IMR-90 (cell line): ENCODE measurements around the gene OSBPL1A. TPM values are rescaled to one million over a fixed set of nuclear protein-coding genes. Genes with fewer than 3 reads are reported as not detected.

Experiments
- ATAC-seq: fragments of 200-7000 bp; cut with Tn5 transposase; 2 replicates; pipeline ENCODE4 v1.9.1; 2020; ENCODE audit warnings: low read depth, mild to moderate bottlenecking, moderate library complexity
- BruUV-seq: library from RNA; stranded (reverse); fragments of 400-500 nt; replicated peaks from 2 replicates; lab custom pipeline; 2021; lab: Mats Ljungman, UMichigan
- CTCF ChIA-PET: fragments of 300-600 bp; formaldehyde crosslinking; extraction: SDS; loops from one replicate; lab custom pipeline; 2021; ENCODE audit warnings: antibody characterized with exemption; lab: Yijun Ruan, JAX
- POLR2A ChIA-PET: fragments of 300-600 bp; sonication (Branson Sonifier 250); formaldehyde crosslinking; loops from one replicate; lab custom pipeline; 2022; ENCODE audit warnings: antibody characterized with exemption; ENCODE audit not compliant: unreplicated experiment; lab: Charles Lee
- DNase-seq: peaks from one replicate; pipeline ENCODE4 v3.0.0; 2013
- H2AFZ ChIP-seq: replicated peaks from 2 replicates; pipeline ENCODE3; 2013; ENCODE audit warnings: low read length, mild to moderate bottlenecking; ENCODE audit not compliant: poor library complexity
- H2AK5ac ChIP-seq: 2 replicates; pipeline ENCODE4 v1.6.1; 2013; ENCODE audit warnings: low read depth, low read length, inconsistent platforms
- H2AK9ac ChIP-seq: replicated peaks from 2 replicates; pipeline ENCODE3; 2013; ENCODE audit warnings: mild to moderate bottlenecking, low read depth, low read length, moderate library complexity; ENCODE audit not compliant: poor library complexity
- H2BK120ac ChIP-seq: 2 replicates; pipeline ENCODE4 v1.6.1; 2013; ENCODE audit warnings: low read depth, low read length, inconsistent platforms
- H2BK15ac ChIP-seq: 3 replicates; pipeline ENCODE4 v1.6.1; 2013; ENCODE audit warnings: low read depth, low read length, inconsistent platforms
- H2BK20ac ChIP-seq: 2 replicates; pipeline ENCODE4 v1.6.1; 2013; ENCODE audit warnings: low read depth, mild to moderate bottlenecking, inconsistent platforms, low read length, moderate library complexity
- H2BK5ac ChIP-seq: 2 replicates; pipeline ENCODE4 v1.6.1; 2013; ENCODE audit warnings: mild to moderate bottlenecking, low read depth, low read length, inconsistent platforms; ENCODE audit not compliant: poor library complexity, severe bottlenecking
- H3K14ac ChIP-seq: replicated peaks from 2 replicates; pipeline ENCODE4 v1.6.1; 2013; ENCODE audit warnings: low read depth, low read length, inconsistent platforms
- H3K18ac ChIP-seq: 2 replicates; pipeline ENCODE4 v1.6.1; 2013; ENCODE audit warnings: low read depth, low read length, control low read depth
- H3K23ac ChIP-seq: 2 replicates; pipeline ENCODE4 v1.6.1; 2013; ENCODE audit warnings: low read depth, low read length, inconsistent platforms
- H3K27ac ChIP-seq: 2 replicates; pipeline ENCODE4 v1.5.1; 2013; ENCODE audit warnings: mild to moderate bottlenecking, control low read depth, low read length; ENCODE audit not compliant: insufficient read depth
- H3K27me3 ChIP-seq: 2 replicates; pipeline ENCODE4 v1.6.1; 2013; ENCODE audit warnings: low read length; ENCODE audit not compliant: control insufficient read depth, insufficient read depth
- H3K36me3 ChIP-seq: 2 replicates; pipeline ENCODE4 v1.6.1; 2013; ENCODE audit warnings: low read length, mixed read lengths; ENCODE audit not compliant: control insufficient read depth, insufficient read depth
- H3K4ac ChIP-seq: 2 replicates; pipeline ENCODE4 v1.6.1; 2013; ENCODE audit warnings: low read depth, low read length, inconsistent platforms
- H3K4me1 ChIP-seq: 2 replicates; pipeline ENCODE4 v1.6.1; 2013; ENCODE audit warnings: low read length, mixed read lengths; ENCODE audit not compliant: control insufficient read depth, insufficient read depth
- H3K4me2 ChIP-seq: 2 replicates; pipeline ENCODE4 v1.6.1; 2013; ENCODE audit warnings: low read depth, mild to moderate bottlenecking, control low read depth, low read length, moderate library complexity
- H3K4me3 ChIP-seq: 2 replicates; pipeline ENCODE4 v1.5.1; 2013; ENCODE audit warnings: low read depth, mild to moderate bottlenecking, control low read depth, low read length, moderate library complexity; ENCODE audit not compliant: insufficient read depth
- H3K56ac ChIP-seq: 2 replicates; pipeline ENCODE4 v1.6.1; 2013; ENCODE audit warnings: low read length, inconsistent platforms; ENCODE audit not compliant: insufficient read depth; ENCODE audit errors: extremely low read depth
- H3K79me1 ChIP-seq, 2 experiments: 2 replicates each; pipeline ENCODE4 v1.6.1; 2013; ENCODE audit warnings: low read length in 2 of 2, inconsistent platforms in 1 of 2, low read depth in 1 of 2
- H3K9ac ChIP-seq: 2 replicates; pipeline ENCODE4 v1.6.1; 2013; ENCODE audit warnings: low read depth, low read length, control low read depth
- H3K9me1 ChIP-seq: 2 replicates; pipeline ENCODE4 v1.6.1; 2013; ENCODE audit warnings: low read length, inconsistent platforms; ENCODE audit not compliant: insufficient read depth
- H3K9me3 ChIP-seq: 2 replicates; pipeline ENCODE4 v1.6.1; 2013; ENCODE audit warnings: low read length; ENCODE audit not compliant: control insufficient read depth, insufficient read depth
- H4K20me1 ChIP-seq: 2 replicates; pipeline ENCODE4 v1.6.1; 2013; ENCODE audit warnings: low read length, inconsistent platforms; ENCODE audit not compliant: insufficient read depth
- H4K5ac ChIP-seq: 2 replicates; pipeline ENCODE4 v1.6.1; 2013; ENCODE audit warnings: mild to moderate bottlenecking, low read depth, low read length, control low read depth
- H4K8ac ChIP-seq, 2 experiments: 2 replicates each; pipeline ENCODE4 v1.6.1; 2013; ENCODE audit warnings: low read depth in 2 of 2, low read length in 2 of 2, control low read depth in 1 of 2, inconsistent platforms in 1 of 2
- H4K91ac ChIP-seq: 2 replicates; pipeline ENCODE4 v1.6.1; 2013; ENCODE audit warnings: low read depth, low read length, inconsistent platforms; ENCODE audit not compliant: insufficient read depth
- BHLHE40 ChIP-seq: fragments of 150-350 bp; IDR thresholded peaks from 2 replicates; pipeline ENCODE4 v1.6.1; 2016; ENCODE audit warnings: mild to moderate bottlenecking, low read depth, low read length
- CEBPB ChIP-seq: IDR thresholded peaks from 2 replicates; pipeline ENCODE4 v1.6.1; 2012; ENCODE audit warnings: low read depth, low read length, improper control_type of control experiment
- CHD1 ChIP-seq: IDR thresholded peaks from 2 replicates; pipeline ENCODE4 v1.6.1; 2012; ENCODE audit warnings: low read depth, low read length, improper control_type of control experiment
- CTCF ChIP-seq: conservative IDR thresholded peaks from 2 replicates; pipeline ENCODE4 v1.5.1; 2012; ENCODE audit warnings: mild to moderate bottlenecking, low read depth, low read length, improper control_type of control experiment
- ELK1 ChIP-seq: fragments of 150-350 bp; IDR thresholded peaks from 2 replicates; pipeline ENCODE4 v1.6.1; 2016; ENCODE audit warnings: low read depth, mild to moderate bottlenecking, low read length, moderate library complexity, borderline replicate concordance
- FOS ChIP-seq: fragments of 150-350 bp; IDR thresholded peaks from 2 replicates; pipeline ENCODE4 v1.6.1; 2016; ENCODE audit warnings: low read depth, low read length
- MAFK ChIP-seq: IDR thresholded peaks from 2 replicates; pipeline ENCODE4 v1.6.1; 2012; ENCODE audit warnings: low read depth, low read length, improper control_type of control experiment
- MAZ ChIP-seq: IDR thresholded peaks from 2 replicates; pipeline ENCODE4 v1.6.1; 2012; ENCODE audit warnings: low read depth, mild to moderate bottlenecking, low read length, improper control_type of control experiment, moderate library complexity, borderline replicate concordance
- MXI1 ChIP-seq: IDR thresholded peaks from 2 replicates; pipeline ENCODE4 v1.6.1; 2012; ENCODE audit warnings: low read depth, mild to moderate bottlenecking, low read length, moderate library complexity, borderline replicate concordance
- NFE2L2 ChIP-seq: fragments of 150-350 bp; IDR thresholded peaks from 2 replicates; pipeline ENCODE4 v1.6.1; 2016; ENCODE audit warnings: low read depth, mild to moderate bottlenecking, low read length
- POLR2A ChIP-seq: IDR thresholded peaks from 2 replicates; pipeline ENCODE4 v1.6.1; 2012; ENCODE audit warnings: mild to moderate bottlenecking, low read depth, low read length
- RAD21 ChIP-seq: IDR thresholded peaks from 2 replicates; pipeline ENCODE4 v1.6.1; 2012; ENCODE audit warnings: low read length, improper control_type of control experiment
- RCOR1 ChIP-seq: IDR thresholded peaks from 2 replicates; pipeline ENCODE4 v1.6.1; 2012; ENCODE audit warnings: mild to moderate bottlenecking, low read length, improper control_type of control experiment; ENCODE audit not compliant: insufficient replicate concordance
- RFX5 ChIP-seq: IDR thresholded peaks from 2 replicates; pipeline ENCODE4 v1.8.0; 2012; ENCODE audit warnings: low read depth, mild to moderate bottlenecking, low read length, moderate library complexity
- SMC3 ChIP-seq: fragments of 150-350 bp; IDR thresholded peaks from 2 replicates; pipeline ENCODE4 v1.6.1; 2016; ENCODE audit warnings: low read depth, mild to moderate bottlenecking, antibody characterized with exemption, low read length, moderate library complexity
- USF2 ChIP-seq: fragments of 150-350 bp; IDR thresholded peaks from 2 replicates; pipeline ENCODE4 v1.6.1; 2017; ENCODE audit warnings: mild to moderate bottlenecking, antibody characterized with exemption, low read length, low read depth
- WGBS, 2 experiments: methylation state at CpG; one replicate each; pipeline versions ENCODE4 v1.1.5 to v1.1.7; 2013; ENCODE audit warnings: missing lambda C conversion rate in 2 of 2; ENCODE audit not compliant: insufficient read length in 1 of 2; ENCODE audit errors: extremely low coverage in 2 of 2; 5-methylcytosine and 5-hydroxymethylcytosine counted together
- dilution Hi-C: fragments of 300-500 bp; cut with HindIII; formaldehyde crosslinking; loops from one replicate; pipeline ENCODE4 v1.14.3; 2018; ENCODE audit warnings: low sequenced_read_pairs; ENCODE audit not compliant: unreplicated experiment
- in situ Hi-C: fragments of 300-500 bp; cut with MboI; formaldehyde crosslinking; loops from 3 replicates; pipeline ENCODE4 v1.14.3; 2019; ENCODE audit warnings: low sequenced_read_pairs, inconsistent platforms, mixed read lengths
- intact Hi-C: fragments of 100-400 bp; cut with micrococcal nuclease; formaldehyde crosslinking; loops from 2 replicates; pipeline ENCODE4 v1.10.0; 2022
- polyA plus RNA-seq, 3 experiments: library from polyadenylated mRNA; depleted of rRNA; stranded (reverse); fragments of >200 nt; gene quantifications; 2 replicates each; pipeline ENCODE4 v1.2.3, GENCODE V29; 2012; ENCODE audit warnings: low replicate concordance in 1 of 3
- total RNA-seq: library from RNA; depleted of rRNA; stranded (reverse); fragments of >200 nt; gene quantifications from 2 replicates; pipeline ENCODE4 v1.2.3, GENCODE V29; 2012

Gene OSBPL1A
- total and polyA plus RNA-seq, 2 of the 4 experiments (the other 2 are of a cell fraction), result 29.4 to 70.4 TPM

GRCh38 chr18:24248359-24248758, 149.3 kb downstream of the OSBPL1A start:
- Histone ChIP-seq H3K9me3 (no peaks in the 10 kb centered on the region), H2BK5ac (no peak overlapping the region), H2AFZ (no peak overlapping the region), H3K79me1 (peaks cover 30 to 52% of the 10 kb centered on the region in 2 experiments), H4K8ac (no peak overlapping the region), H4K5ac (no peak overlapping the region), H2BK15ac (no peak overlapping the region), H3K23ac (no peak overlapping the region), H3K27me3 (no peaks in the 10 kb centered on the region), H4K20me1 (peaks cover 18% of the 10 kb centered on the region; the same call in 1 of the 2 replicates), H3K36me3 (no peaks in the 10 kb centered on the region), H3K27ac (no peak overlapping the region), H2BK120ac (no peak overlapping the region), H3K4me3 (no peak overlapping the region), H3K4me2 (no peak overlapping the region), H3K18ac (no peak overlapping the region), H3K9ac (no peak overlapping the region), H4K91ac (no peak overlapping the region), H3K4me1 (no peaks in the 10 kb centered on the region), H3K14ac (no peak overlapping the region), H3K4ac (no peak overlapping the region), H2AK9ac (no peak overlapping the region), H2BK20ac (no peak overlapping the region), H3K56ac (no peak overlapping the region), H3K9me1 (no peaks in the 10 kb centered on the region), H2AK5ac (no peak overlapping the region)
- dilution Hi-C loops (no loop called here), in situ Hi-C loops (no loop called here), intact Hi-C loops (no loop called here)
- BruUV-seq, result no TSS peak
- POLR2A ChIA-PET, result no interaction called here
- WGBS, 2 experiments, result no CpG with 5 or more reads among the region's 2 CpGs
- no peak for ATAC-seq
- CTCF ChIA-PET, result no interaction called here
- TF ChIP-seq BHLHE40, result no peak
- no peak for TF ChIP-seq MXI1
- no peak for TF ChIP-seq USF2
- TF ChIP-seq MAFK, result no peak
- no peak for TF ChIP-seq SMC3
- no peak for TF ChIP-seq FOS
- no peak for TF ChIP-seq RAD21
- TF ChIP-seq RFX5, result no peak
- TF ChIP-seq POLR2A, result no peak
- TF ChIP-seq CHD1, result no peak
- TF ChIP-seq NFE2L2, result no peak
- no peak for TF ChIP-seq MAZ
- no peak for TF ChIP-seq ELK1
- no peak for TF ChIP-seq CTCF
- TF ChIP-seq CEBPB, result no peak
- TF ChIP-seq RCOR1, result no peak
- no peak for DNase-seq
